ENCODE results near the gene NTM. TPM values are rescaled to one million over a fixed set of nuclear protein-coding genes. Genes with fewer than 3 reads are reported as not detected.

The NTM gene
- total RNA-seq, 3 donors from 2014 or later: 0.66 to 9.0 (median 1.0) TPM

DNA sequence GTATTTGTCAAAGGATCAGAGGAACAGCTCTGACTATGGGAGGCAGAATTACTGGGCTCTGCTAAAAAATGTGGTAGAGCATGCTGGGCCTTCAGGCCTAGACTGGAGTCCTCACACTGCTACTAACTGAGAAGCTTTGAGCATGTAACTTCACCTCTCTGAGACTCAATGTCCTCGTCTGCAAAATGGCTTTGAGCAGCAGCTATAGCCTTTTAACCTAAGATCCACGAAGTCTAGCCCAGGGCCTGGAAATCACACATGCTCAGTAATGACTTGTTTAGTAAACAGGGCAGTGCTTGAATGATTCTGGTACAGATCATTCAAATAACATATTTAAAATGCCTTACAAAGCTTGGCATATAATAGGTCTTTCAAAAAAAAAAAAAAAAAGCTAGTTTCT, 221.7 kb downstream of the NTM start:
- Histone ChIP-seq H3K4me1 (no peaks in the 10 kb centered on the region), H3K36me3 (no peaks in the 10 kb centered on the region), H3K4me3 (no peak overlapping the region), H3K9me3 (peaks cover 0 to 5% of the 10 kb centered on the region in 2 donors), H3K27ac (no peak overlapping the region), H3K27me3 (peaks cover 0 to 3% of the 10 kb centered on the region in 2 donors)
- no peak for TF ChIP-seq POLR2A (IDR thresholded peaks at IDR 0.05)
- TF ChIP-seq, protein P1, sequence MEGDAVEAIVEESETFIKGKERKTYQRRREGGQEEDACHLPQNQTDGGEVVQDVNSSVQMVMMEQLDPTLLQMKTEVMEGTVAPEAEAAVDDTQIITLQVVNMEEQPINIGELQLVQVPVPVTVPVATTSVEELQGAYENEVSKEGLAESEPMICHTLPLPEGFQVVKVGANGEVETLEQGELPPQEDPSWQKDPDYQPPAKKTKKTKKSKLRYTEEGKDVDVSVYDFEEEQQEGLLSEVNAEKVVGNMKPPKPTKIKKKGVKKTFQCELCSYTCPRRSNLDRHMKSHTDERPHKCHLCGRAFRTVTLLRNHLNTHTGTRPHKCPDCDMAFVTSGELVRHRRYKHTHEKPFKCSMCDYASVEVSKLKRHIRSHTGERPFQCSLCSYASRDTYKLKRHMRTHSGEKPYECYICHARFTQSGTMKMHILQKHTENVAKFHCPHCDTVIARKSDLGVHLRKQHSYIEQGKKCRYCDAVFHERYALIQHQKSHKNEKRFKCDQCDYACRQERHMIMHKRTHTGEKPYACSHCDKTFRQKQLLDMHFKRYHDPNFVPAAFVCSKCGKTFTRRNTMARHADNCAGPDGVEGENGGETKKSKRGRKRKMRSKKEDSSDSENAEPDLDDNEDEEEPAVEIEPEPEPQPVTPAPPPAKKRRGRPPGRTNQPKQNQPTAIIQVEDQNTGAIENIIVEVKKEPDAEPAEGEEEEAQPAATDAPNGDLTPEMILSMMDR (IDR thresholded peaks at IDR 0.05): no peak
- TF ChIP-seq POLR2AphosphoS5 (IDR thresholded peaks at IDR 0.05): no peak
- DNase-seq (ENCODE audit: low spot score in 2 of 2): no peak
- intact Hi-C loops (cut with DNase I; ENCODE audit: low total_unique reads): no loop called here

DNA sequence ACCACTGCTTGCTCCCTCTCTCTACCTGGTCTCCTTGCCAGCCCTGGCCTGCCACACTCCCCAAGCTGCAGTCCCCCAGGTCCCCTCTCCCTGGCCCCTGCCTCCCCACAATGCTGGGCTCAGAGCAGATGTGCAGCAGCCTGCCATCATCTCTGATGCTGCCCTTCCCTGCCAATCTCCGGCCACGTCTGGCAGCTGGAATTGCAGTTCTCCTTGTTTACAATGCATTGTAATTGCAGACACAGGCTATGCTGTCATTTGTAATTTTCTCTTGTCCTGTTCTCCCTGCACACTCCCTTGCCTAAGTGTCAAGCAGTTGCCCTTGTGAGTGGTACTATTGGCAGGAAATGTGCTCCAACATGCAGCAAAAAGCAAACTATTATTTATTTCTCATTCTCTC, 222.3 kb downstream of the NTM start:
- Histone ChIP-seq H3K27ac (no peak overlapping the region), H3K9me3 (peaks cover 0 to 4% of the 10 kb centered on the region in 2 donors), H3K27me3 (peaks cover 0 to 3% of the 10 kb centered on the region in 2 donors), H3K36me3 (no peaks in the 10 kb centered on the region), H3K4me3 (no peak overlapping the region), H3K4me1 (no peaks in the 10 kb centered on the region)
- TF ChIP-seq, protein P1 (IDR thresholded peaks at IDR 0.05): no peak
- TF ChIP-seq POLR2AphosphoS5 (IDR thresholded peaks at IDR 0.05) (no peak), POLR2A (IDR thresholded peaks at IDR 0.05) (no peak)
- no peak for DNase-seq (ENCODE audit: low spot score in 2 of 2)
- intact Hi-C loops (cut with DNase I; ENCODE audit: low total_unique reads): no loop called here

DNA sequence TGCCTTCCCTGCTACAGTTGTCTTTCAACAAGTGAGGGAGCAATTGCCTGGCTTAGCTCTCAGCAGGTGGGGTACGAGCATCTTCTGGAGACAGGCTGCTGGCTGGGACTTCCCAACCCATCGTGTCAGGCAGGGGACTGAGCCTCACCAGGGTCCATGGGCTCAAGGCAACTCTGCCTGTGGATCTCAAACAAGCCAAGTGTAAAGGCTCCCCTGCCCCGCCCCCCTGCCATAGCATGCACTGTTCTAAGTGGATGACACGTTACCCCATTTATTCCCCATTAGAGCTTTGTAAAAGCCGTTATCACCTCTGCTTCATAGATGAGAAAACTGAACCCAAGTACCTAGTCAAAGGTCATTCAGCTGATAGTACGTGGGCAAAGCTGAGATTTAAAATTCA, 222.9 kb downstream of the NTM start:
- intact Hi-C loops (cut with DNase I; ENCODE audit: low total_unique reads): no loop called here
- TF ChIP-seq, protein P1 (IDR thresholded peaks at IDR 0.05): no peak
- no peak for TF ChIP-seq POLR2A (IDR thresholded peaks at IDR 0.05)
- no peak for TF ChIP-seq POLR2AphosphoS5 (IDR thresholded peaks at IDR 0.05)
- Histone ChIP-seq H3K4me1 (no peaks in the 10 kb centered on the region), H3K36me3 (no peaks in the 10 kb centered on the region), H3K27ac (no peak overlapping the region), H3K27me3 (peaks cover 0 to 3% of the 10 kb centered on the region in 2 donors), H3K9me3 (no peaks in the 10 kb centered on the region), H3K4me3 (no peak overlapping the region)
- no peak for DNase-seq (ENCODE audit: low spot score in 2 of 2)

DNA sequence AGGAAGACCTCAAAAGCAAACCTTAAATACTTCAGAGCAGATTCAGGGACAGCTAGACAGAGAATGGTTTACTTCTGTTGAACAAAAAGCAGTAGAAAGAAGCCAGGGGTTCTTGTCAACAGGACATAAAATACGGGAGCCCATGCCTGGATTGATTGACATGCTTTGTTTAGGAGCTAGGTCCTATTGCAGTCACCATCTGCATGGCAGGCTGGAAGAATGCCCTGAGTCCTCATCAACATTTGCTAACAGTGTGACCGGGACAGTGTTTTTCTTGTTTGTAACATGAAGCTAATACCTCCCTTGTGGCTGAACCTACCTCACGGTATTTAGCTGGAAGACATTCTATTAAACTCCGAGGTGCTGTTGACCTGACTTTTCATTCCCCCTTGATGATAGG, 225.4 kb downstream of the NTM start:
- no peaks in the 10 kb centered on the region for H3K9me3 ChIP-seq
- intact Hi-C loops (cut with DNase I; ENCODE audit: low total_unique reads): loop anchor here (5.0 kb wide), 1 partner anchor 992 kb away; no protein-coding TSS in a partner anchor
- no peaks in the 10 kb centered on the region for H3K36me3 ChIP-seq
- no peak for TF ChIP-seq POLR2AphosphoS5 (IDR thresholded peaks at IDR 0.05)
- TF ChIP-seq POLR2A (IDR thresholded peaks at IDR 0.05): no peak
- TF ChIP-seq, protein P1 (IDR thresholded peaks at IDR 0.05): no peak
- peaks cover 0 to 3% of the 10 kb centered on the region in 2 donors for H3K27me3 ChIP-seq
- H3K27ac ChIP-seq: no peak overlapping the region
- no peak overlapping the region for H3K4me3 ChIP-seq
- no peak for DNase-seq (ENCODE audit: low spot score in 2 of 2)
- H3K4me1 ChIP-seq: no peaks in the 10 kb centered on the region

DNA sequence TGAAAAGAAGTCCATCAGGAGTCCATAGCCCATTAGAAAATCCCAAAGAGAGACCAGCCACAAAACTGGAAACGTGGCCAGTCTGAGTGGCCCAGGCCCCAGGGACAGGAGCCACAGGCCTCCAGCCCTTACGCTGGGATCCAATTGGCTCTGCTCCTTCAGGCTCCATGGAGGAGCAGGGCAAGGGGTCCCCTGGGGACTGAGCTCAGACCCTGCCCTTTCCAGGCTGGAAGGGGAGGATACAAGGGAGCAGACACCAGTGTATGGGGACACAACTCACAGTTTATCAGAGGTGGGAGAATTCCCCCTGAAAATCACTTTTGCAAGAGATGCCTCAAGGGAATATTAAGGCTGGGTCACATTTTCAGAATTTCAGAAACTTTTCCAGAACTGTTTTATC, 227.5 kb downstream of the NTM start:
- Histone ChIP-seq H3K27ac (no peak overlapping the region), H3K36me3 (no peaks in the 10 kb centered on the region), H3K4me1 (no peaks in the 10 kb centered on the region), H3K4me3 (no peak overlapping the region), H3K9me3 (no peaks in the 10 kb centered on the region), H3K27me3 (peaks cover 0 to 3% of the 10 kb centered on the region in 2 donors)
- TF ChIP-seq POLR2A (IDR thresholded peaks at IDR 0.05): no peak
- TF ChIP-seq POLR2AphosphoS5 (IDR thresholded peaks at IDR 0.05): no peak
- TF ChIP-seq, protein P1 (IDR thresholded peaks at IDR 0.05): no peak
- intact Hi-C loops (cut with DNase I; ENCODE audit: low total_unique reads): loop anchor here (5.0 kb wide), 1 partner anchor 989 kb away; no protein-coding TSS in a partner anchor
- DNase-seq (ENCODE audit: low spot score in 2 of 2): no peak

Data from breast epithelium (tissue), 4 donors.